DMS53 treated with DMSO at 0.1 percent for 48 hours (cell line): ENCODE results near the gene HSPB7.
A peak's percentile ranks its signal among the peaks of the same experiment; 100 is the strongest.
"Not testable (repeated sequence)": the region's sequence is repeated elsewhere in the genome, so short reads cannot be mapped to it uniquely, and the experiment has no call there.

ENCODE experiments used
- DNase-seq: peaks from one replicate; lab custom pipeline; 2025; ENCODE audit not compliant: unreplicated experiment; lab: John Stamatoyannopoulos, UW

The HSPB7 gene

DNA sequence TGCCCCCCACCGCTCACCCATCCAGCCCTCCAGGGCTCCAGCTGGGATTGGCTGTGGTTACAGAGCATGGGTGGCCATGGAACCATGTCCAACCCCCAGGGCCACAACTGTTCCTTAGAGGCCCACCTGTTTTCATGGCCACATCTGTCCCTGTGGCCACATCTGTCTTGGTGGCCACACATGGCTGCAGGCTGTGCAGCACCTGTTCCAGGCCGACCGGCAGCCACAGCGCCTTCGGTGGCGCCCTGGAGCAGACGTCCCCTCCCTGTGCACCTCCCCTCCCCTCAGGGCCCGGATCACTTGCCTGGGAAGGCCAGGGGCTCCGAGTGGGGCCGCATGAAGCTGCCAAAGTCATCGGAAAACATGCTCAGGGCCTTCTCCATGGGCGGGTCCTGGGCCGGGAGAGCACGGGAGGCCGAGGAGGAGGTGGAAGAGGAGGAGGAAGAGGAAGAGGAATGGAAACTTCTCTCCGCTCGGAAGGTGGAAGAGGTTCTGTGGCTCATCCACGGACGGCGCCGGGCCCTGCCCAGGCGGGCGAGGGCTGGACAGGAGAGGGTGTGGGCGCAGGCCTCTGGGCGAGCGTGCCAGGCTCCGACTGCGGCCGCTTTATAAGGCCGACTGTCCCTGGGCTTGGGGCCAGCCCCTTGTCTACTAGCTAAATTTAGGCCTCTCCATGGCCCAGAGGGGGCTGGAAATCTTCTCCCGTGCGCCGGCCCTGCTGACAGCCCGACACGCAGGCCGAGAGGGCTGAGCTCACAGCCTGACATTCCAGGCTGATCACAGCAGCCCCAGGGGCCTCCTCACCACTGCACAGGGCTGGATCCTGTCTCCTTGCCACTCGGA is at the start of gene HSPB7:
TSS of gene HSPB7 (minus strand) at position 583 of the 843 bp plus-strand sequence. CDS start at position 503, 80 bp downstream.
- DNase-seq, result no peak

DNA sequence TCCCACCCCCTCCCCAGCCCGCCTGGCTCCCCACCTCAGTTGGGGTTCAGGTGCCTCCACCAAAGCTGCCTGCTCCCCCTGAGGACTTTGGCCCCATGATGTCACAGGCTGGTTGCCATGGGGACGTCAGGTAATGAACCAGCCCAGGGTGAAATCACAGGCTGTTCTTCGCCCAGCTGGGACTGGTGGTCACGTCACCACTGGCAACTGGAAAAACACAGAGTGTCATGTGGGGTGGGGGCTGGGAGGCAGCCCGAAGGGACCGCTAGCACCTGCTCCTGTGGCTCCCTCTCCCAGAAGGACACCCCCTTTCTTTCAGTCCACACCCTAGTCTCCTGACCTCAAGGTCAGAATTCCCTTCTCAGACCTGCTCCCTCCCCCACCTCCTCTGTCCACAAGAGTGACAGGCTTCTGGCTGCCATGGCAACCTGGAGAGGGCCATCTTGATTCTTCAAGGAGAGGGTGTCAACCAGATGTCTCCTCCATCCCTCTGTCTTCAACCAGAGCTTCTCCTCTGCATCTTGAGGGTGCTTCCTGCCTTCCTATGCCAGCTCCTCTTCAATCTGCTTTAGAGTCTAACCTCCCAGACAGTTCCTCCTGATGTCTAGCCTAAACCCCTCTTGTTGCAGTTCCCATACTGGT is 49.4 kb upstream of the HSPB7 start:
- DNase-seq, result peak; percentile 63

DNA sequence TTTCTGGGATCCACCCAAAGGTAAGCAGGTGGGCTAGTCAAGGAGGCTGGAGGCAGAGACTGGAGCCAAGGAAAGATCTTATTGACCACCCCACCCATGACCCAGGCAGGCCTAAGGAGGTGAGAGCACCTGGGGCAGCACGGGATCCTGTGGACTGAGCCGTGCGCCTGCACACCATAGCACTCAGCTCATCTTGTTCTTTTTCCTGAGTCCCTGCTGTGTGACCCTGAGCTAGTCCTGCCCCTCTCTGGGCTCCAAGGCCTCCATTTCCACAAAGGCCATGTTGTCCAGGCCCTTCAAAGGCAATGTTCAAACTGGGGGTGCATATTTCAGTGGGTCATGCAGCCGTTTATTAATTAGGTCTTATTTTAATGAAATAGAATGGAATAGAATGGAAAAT is 48.4 kb upstream of the HSPB7 start:
- DNase-seq, result no peak

DNA sequence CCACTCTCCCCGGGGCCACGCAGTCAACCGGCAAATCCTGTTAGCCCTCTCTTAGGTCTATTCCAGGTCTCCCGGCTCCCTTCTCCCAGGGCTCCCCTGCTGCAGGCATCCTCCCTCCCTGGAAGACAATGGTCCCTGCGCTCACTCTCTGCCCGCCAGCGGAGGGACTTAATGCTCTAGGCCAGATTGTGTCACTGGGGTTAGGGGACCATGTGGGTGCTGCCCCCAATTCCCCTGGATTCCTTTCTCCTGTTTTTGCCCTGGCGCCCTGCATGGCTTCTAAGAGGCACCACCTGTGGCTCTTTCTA is 47.4 kb upstream of the HSPB7 start:
- DNase-seq, result no peak

DNA sequence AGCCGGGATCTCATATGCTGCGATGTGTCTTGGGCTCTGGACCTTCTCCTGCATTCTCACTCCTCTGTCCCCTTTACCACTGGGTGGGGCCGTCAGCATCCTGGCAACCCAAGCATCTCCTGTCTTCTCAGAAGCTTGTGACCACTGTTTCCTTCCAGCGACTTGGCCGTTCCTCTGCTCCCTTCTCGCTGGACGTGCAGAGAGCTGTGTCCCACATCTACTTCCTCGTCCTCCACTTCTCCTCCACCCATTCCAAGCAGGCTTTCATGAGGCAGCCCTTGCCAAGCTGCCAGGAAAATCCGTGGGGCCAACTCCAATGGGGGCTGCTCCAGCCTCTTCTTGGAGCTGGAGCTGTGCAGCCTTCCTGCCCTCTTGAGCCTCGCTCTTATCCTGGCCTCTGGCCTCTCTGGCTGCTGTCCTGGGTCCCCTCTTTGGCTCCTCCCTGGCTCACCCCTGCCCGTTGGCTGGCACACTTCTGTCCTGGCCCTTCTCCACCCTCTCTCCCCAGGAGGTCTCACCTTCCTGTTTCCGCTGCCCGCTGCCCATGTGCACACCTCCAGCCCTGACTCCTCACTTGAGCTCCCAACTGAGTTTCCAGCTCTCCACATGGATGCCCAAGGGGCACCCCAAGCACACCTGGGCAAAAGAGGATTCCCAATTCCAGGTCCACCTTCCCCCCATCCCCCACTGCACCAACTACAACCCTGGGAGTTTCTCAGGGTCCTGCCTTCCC is 46.9 kb upstream of the HSPB7 start:
- DNase-seq, result no peak

DNA sequence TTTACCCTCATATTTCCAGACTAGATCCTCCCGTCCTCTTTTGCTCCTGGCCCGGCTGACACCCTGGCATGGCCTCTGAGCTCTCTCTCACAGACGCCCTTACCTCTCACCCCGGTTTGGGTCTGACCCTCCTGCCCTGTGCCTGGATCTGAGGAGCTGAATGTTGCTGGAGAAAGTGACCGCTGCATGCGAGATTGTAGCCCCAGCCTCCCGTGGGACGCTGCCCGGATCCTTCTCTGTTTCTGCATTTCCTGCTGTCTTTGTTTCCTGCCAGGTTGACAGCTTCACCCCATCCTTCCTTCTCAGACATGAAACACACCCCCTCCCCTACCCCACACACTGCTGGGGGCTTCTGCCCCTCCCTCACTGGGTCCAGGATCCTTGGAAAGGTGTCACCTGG is 46.1 kb upstream of the HSPB7 start:
- no peak for DNase-seq

DNA sequence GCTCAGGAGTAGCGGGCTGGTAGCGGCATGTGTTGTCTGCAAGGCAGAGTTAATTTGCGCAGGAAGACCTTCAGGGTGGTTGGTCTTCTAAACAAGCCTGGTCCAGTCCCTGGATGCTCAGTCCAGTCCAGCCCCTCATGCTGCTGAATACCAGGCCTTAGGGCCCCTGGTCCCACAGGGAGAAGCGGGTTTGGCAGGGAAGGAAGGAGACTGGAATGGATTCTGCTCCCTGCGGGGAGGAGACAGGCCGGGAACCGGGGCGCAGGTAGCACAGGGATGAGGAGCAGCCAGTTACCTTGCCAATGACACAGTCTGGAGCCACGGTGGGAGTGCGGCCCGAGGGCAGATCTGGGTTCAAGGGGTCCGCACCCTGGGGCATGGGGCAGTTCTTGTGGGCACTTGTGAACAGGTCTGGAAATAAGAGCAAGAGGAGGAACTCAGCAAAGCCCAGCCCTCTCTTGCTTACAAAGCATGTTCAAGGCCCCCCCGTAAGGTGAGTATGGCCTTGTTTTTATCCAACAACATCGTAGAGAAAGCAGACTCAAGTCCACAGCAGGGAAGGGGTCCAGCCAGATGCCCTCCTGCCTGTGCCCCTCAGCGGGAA is 45.5 kb upstream of the HSPB7 start:
- no peak for DNase-seq

DNA sequence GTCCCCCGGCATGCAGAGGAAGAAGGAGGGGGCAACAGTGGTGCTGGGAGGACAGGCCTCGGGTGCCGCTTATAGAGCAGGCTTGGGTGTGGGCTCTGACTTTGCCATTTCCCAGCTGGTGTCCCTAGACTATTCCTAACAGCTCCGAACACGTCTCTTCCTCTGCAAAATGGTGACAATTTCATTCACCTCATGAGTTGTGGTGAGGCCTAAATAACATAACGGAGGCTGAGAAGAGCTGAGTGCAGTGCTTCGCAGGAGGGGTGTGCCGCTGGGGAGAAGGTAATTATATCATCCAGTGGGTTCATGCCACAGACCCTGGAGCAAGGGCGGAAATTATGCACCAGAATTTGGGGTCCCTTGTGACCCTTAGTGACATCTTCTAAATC is 44.8 kb upstream of the HSPB7 start:
- not testable (repeated sequence) for DNase-seq

DNA sequence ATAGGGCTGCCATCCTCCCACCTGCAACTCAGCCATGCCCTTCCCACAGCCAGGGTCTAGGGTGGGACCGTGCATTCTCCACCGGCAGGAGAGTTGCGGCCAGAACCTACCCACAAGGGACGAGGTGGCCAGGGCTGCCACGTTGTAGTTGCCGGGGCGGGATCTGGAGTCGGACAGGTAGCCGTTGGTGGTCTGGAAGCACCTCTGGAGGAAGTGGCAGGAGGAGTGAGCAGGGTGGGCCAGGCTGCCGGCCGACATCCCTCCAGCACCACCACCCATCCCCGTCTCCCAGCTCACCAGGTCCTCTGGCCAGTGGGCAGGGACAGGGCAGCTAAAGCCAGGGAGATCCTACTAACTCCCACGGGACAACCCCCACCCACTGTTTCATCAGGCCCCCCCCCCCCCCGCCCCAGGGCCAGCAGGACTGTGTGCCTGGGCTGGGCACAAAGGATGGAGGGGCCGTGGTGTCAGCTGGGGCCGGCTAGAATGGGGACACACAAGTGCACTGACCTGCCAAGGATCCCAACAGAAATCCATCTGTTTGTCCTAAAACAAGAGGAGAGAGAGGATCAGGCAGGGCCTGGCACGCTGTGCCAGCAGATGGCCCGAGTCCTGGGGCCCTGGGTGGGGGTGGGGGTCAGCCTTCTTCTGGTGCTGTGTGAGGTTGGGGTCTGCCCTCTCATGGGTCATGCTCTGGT is 44.3 kb upstream of the HSPB7 start:
- not testable (repeated sequence) for DNase-seq

DNA sequence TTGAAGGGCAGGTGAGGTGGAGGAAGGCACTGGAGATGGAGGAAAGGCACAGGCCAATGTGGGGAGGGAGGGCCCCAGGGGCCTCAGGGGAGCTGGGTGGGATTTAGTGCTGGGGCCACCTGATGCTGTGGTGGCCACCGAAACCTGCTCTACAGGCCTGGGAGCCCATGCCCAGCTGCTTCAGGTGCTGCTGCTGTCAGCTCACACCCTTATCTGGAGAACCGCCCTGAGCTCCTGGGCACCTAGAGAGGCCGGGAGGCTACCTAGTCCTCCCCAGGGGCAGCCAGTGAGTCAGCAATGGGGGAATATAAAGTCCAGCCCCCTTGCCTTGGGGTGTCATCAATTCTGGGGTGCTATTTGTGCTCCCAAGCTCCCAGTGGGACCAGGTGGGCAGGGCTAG is 43.4 kb upstream of the HSPB7 start:
- no peak for DNase-seq

DNA sequence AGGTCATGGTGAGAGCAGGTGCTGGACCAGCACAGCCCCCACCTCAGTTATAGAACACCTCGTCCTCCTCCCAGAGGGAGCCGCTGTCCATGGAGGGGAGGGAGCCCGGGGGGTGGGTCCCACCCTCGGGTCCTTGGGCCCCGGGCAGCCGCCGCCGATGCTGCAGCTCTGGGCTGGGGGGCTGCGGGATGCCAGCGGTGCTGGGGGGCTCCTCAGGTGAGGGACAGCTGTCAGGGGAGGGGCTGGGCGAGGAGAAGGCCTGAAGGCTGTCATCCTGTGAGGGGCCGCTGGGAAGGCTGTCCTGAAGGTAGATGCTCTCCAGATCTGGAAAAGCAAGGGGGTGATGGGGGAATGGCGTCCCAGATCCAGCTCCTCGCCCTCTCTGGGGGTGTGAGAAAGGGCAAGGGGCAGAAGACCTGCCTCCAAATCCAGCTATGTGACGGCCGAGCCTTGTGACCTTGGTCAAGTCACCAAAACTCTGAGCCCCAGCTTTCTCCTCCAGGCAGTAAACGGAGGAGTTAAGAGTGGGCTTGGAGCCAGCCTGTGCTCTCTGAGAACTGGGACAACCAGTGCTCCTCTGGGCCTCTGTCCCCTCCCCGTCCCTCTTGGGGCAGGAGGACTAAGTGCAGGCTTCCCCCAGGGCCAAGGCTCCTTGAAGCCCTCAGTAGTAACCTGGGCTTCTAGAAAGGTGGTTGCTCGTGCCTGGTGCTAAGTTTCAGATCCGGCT is 40.7 kb upstream of the HSPB7 start:
- DNase-seq, result not testable (repeated sequence)

DNA sequence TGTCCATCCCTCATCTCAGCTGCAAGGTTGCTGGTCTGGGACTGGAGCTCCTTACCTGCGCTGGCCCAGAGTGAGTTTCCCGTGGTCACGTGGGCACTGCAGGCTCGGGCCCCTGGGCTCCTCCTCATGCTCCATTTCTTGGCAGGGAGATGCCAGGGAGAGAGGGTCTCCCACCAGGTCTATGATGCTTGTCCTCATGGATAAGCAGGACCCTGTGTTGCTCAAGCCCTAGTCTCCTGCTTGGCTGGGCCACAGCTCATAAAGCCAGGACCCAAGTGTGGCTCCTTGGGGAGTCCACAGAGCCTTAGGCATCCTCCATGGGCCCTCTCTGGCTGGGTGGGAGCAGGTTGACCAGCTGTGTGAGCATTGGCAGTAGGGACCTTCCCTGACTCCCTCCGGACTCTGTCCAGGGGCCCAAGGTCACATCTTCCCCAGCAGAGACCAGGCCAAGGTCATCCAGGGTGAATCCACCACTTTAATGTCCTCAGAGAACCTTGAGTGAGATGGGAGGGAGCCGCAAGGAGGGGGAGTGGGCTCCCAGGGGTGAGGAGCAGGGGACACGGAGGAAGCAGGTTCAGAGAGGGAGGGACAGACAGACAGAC is 39.6 kb upstream of the HSPB7 start:
- DNase-seq, result not testable (repeated sequence)

DNA sequence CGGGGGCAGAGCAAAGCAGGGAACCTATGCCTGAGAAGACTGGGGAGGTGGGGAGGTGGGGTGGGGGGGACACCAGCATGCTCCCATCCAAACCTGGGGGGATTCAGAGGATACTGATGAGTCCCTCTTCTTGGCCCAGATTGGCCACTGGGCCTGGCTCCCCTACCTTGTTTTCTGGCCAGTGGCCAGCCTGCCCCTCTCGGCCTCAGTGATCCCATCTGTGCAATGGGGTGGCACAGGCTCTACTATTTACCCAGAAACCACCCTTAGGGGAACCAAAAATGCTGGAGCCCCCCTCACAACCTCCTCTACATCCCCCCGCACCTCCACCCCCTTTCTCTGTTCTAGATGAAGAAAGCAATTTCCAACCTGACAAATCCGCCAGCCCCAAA is 38.7 kb upstream of the HSPB7 start:
- not testable (repeated sequence) for DNase-seq

DNA sequence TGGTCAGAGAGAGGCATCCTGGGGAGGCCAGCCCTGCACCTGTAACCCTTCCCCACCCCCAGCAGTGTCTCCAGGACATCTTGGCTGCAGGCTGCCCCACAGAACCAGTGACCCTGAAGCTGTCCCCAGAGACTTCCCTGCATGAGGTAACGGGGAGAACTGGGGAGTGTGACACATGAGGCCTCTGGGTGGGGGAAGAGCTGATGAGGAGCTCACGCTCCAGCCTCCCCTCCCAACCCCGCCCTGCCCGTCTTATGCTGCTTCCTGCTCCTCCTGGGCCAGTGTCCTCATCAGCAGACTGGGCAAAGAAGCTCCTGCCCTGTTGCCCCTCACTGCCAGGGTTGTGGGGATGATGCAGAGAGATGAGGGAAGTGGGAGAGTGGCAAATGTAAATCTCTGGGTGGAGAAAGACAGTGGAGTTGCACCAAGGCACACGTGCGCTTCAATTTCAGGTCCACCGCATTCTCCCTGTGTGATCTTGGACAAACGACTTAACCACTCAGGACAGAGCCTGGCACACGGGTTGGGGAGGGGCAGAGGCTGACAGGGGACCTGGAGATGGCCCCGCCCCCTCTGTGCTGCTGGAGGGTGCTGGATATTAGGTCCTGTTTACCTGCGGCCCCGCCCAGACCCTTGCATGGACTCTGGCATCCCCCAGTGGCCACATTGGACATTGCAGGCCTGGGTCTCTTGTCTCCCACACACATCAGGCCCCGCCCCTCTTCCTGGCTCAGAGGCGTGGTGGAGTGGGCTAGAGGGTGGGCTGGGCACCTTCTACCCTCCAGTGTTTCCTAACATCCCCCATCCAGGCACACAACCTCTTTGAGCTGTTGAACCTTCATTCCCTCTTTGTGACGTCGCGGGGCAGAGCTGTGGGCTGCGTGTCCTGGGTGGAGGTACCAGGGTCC is 38.0 kb upstream of the HSPB7 start:
- peak; percentile 80 for DNase-seq

DNA sequence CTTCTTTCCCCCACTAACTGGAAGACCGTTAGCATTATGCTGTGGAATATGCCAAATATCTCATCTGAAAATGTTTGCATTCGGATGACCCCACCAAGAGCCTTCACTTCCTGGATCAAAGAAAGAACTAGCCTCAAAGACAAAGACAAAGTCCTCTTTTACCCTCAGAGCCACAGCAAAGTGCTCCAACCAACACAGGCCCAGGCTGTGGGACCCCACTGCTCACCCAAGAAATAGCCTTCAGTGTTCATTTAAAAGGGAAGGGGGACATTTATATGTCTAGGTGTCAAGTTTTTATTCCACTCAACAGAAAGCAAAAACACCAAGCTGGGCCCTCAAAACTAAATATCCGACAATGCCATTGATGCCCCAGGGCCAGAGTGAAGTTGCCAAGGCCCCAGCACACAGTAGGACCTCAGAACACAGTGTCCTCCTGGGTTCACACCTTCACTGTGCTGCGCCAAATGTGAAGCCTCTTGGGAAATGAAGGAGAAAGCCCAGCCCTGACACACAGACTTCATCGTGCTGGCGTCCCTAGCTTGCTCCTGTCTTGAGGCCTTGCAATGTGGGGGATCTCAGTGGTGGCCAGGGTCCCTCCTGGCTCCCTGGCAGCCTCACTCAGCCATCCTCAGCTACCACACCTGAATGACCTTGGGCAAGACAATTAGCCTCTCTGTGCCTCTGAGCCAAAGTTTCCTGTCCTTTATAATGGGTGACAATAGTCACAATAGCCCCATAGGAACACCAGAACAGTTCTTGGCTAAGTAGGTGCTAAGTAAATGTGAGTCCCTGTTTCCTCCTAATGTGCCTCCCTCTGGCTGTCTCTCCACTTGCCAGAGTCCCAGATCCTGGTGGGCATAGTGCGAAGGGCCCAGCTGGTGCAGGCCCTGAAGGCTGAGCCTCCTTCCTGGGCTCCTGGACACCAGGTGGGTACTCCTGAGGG is 37.0 kb upstream of the HSPB7 start:
- DNase-seq, result no peak

DNA sequence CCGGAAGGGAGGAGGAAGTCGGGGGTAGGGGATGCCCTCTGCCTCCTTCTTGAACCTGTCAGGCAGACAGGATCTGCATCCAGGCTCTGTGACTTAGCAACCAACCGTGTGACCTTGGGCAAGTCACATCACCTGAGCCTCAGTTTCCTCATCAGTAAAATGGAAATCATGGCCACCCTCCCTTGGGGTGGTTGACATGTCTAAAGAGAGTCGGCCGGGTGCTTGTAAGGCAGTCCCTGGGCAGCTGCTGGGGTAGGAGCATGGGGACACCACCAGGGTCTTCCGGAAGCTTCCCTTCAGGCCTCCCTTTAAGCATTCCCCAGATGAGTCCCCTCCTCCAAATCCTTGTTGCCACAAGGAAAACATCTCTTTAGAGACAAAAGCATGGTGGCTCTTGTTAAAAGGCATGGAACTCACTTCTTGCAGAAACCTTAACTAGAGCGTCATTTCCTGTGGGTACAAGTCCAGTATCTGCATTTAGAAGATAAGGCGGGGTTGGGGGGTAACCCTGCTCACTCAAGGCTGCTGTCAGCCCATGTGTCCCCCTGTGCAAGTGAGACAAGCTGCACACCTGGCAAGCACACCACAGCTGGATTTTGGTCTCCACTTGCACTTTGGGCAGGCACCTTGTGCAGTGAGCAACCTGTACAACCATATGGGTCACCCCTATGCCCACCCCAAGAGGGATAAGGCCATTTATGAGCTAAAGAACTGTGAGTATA is 36.1 kb upstream of the HSPB7 start:
- DNase-seq, result no peak

DNA sequence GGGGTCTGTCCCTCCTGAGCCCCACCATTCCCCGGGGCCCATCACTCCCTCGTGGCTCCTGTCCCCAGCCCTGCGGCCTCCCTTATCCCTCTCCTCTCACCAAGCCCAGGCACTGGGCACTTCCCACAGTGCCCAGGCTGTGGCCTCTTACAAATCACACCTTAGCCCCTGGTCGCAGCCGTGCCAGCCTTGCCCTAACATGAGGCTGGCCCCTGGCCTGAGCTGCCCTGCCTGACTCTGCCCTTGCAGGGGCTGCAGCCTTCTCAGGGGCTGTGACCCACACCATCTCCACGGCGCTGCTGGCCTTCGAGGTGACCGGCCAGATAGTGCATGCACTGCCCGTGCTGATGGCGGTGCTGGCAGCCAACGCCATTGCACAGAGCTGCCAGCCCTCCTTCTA is 34.1 kb upstream of the HSPB7 start:
- not testable (repeated sequence) for DNase-seq
